Measurements from ENCODE around the gene COL13A1.

- no peak for TF ChIP-seq CTCF (conservative IDR thresholded peaks at IDR 0.05; ENCODE audit: low read depth in 2 of 2)
- TF ChIP-seq POLR2AphosphoS5 (IDR thresholded peaks at IDR 0.05; ENCODE audit: low read depth): no peak
- no peak for TF ChIP-seq JUNB (IDR thresholded peaks at IDR 0.05; ENCODE audit: unreplicated experiment)
- TF ChIP-seq EZH2phosphoT487 (IDR thresholded peaks at IDR 0.05; ENCODE audit: unreplicated experiment): no peak
- no peak for TF ChIP-seq ZNF331 (CRISPR knock-in tag; IDR thresholded peaks at IDR 0.05; ENCODE audit: low read depth)
- no peak for TF ChIP-seq EZH2 (IDR thresholded peaks at IDR 0.05; ENCODE audit: low read depth, unreplicated experiment)
- TF ChIP-seq CREB1 (CRISPR knock-in tag; IDR thresholded peaks at IDR 0.05; ENCODE audit: low read depth): no peak
- no peak for TF ChIP-seq NANOG (IDR thresholded peaks at IDR 0.05; ENCODE audit: borderline replicate concordance)
- no peak for TF ChIP-seq STAT1 (IDR thresholded peaks at IDR 0.05; ENCODE audit: unreplicated experiment)
Measured at GRCh38 chr10:69780077-69780476, 21.6 kb upstream of the COL13A1 start.
